H1 (cell line): ENCODE measurements around the gene FRY. TPM values are rescaled to one million over a fixed set of nuclear protein-coding genes. Genes with fewer than 3 reads are reported as not detected.

ENCODE experiments used
- CTCF ChIA-PET: fragments of 300-600 bp; sonication (Branson Sonifier 250); formaldehyde crosslinking; loops from one replicate; lab custom pipeline; 2021; ENCODE audit not compliant: partially characterized antibody; lab: Charles Lee
- POLR2A ChIA-PET: fragments of 300-600 bp; sonication (Branson Sonifier 250); formaldehyde crosslinking; loops from one replicate; lab custom pipeline; 2021; ENCODE audit warnings: inconsistent platforms; ENCODE audit not compliant: partially characterized antibody; lab: Charles Lee
- DNase-seq, 2 experiments: peaks; one replicate each; pipeline versions ENCODE4 v3.0.0 to v3.0.0-alpha.2; 2010 to 2022; ENCODE audit warnings: low spot score in 2 of 2, low read depth in 1 of 2, mixed read lengths in 1 of 2
- FAIRE-seq: peaks from 2 replicates; lab custom pipeline; 2011; peaks lifted over from hg19 to GRCh38; lab: Jason Lieb, UNC
- H2AFZ ChIP-seq: 2 replicates; pipeline ENCODE4 v1.8.1; 2012; ENCODE audit warnings: low read length, inconsistent platforms
- H2AK5ac ChIP-seq: 2 replicates; pipeline ENCODE4 v1.6.1; 2013; ENCODE audit warnings: low read depth, low read length
- H2BK120ac ChIP-seq: replicated peaks from 2 replicates; pipeline ENCODE3; 2013; ENCODE audit warnings: low read depth, low read length, inconsistent platforms
- H2BK12ac ChIP-seq: 2 replicates; pipeline ENCODE4 v1.6.1; 2013; ENCODE audit warnings: low read depth, low read length
- H2BK15ac ChIP-seq: 2 replicates; pipeline ENCODE4 v1.6.1; 2013; ENCODE audit warnings: low read length
- H2BK20ac ChIP-seq: 2 replicates; pipeline ENCODE4 v1.6.1; 2013; ENCODE audit warnings: low read length
- H2BK5ac ChIP-seq: 2 replicates; pipeline ENCODE4 v1.6.1; 2013; ENCODE audit warnings: low read depth, low read length
- H3K14ac ChIP-seq: 2 replicates; pipeline ENCODE4 v1.6.1; 2013; ENCODE audit warnings: inconsistent platforms; ENCODE audit not compliant: insufficient read length
- H3K18ac ChIP-seq: 2 replicates; pipeline ENCODE4 v1.6.1; 2013; ENCODE audit warnings: low read length; ENCODE audit errors: extremely low read depth
- H3K23ac ChIP-seq: 2 replicates; pipeline ENCODE4 v1.6.1; 2013; ENCODE audit warnings: inconsistent platforms; ENCODE audit not compliant: insufficient read length
- H3K23me2 ChIP-seq: 2 replicates; pipeline ENCODE4 v1.6.1; 2013; ENCODE audit warnings: low read depth, low read length
- H3K27ac ChIP-seq: 2 replicates; pipeline ENCODE4 v1.6.1; 2011; ENCODE audit warnings: low read depth, low read length, inconsistent platforms
- H3K27me3 ChIP-seq, 4 experiments: replicated peaks in 1 of 4; 1 replicate in 1 of 4; 2 replicates in 3 of 4; pipeline versions ENCODE4 v1.6.1 to v1.8.1; 2011 to 2013; ENCODE audit warnings: low read length in 3 of 4, mild to moderate bottlenecking in 3 of 4, inconsistent platforms in 2 of 4, mixed read lengths in 2 of 4, moderate library complexity in 1 of 4; ENCODE audit not compliant: control insufficient read depth in 3 of 4, insufficient read depth in 3 of 4; ENCODE audit errors: extremely low read depth in 1 of 4
- H3K36me3 ChIP-seq, 4 experiments: 2 replicates each; pipeline versions ENCODE4 v1.6.1 to v1.8.1; 2011 to 2013; ENCODE audit warnings: mild to moderate bottlenecking in 4 of 4, low read length in 3 of 4, moderate library complexity in 2 of 4, control low read depth in 1 of 4, inconsistent platforms in 1 of 4; ENCODE audit not compliant: insufficient read depth in 4 of 4, control insufficient read depth in 2 of 4
- H3K4ac ChIP-seq: replicated peaks from 2 replicates; pipeline ENCODE3; 2013; ENCODE audit warnings: low read length, low read depth, mixed read lengths, inconsistent platforms; ENCODE audit not compliant: insufficient read length
- H3K4me1 ChIP-seq, 4 experiments: replicated peaks in 1 of 4; 1 replicate in 1 of 4; 2 replicates in 3 of 4; pipeline versions ENCODE4 v1.6.1 to v1.8.1; 2011 to 2013; ENCODE audit warnings: low read length in 3 of 4, inconsistent platforms in 2 of 4, mixed read lengths in 1 of 4; ENCODE audit not compliant: insufficient read depth in 4 of 4, control insufficient read depth in 3 of 4
- H3K4me2 ChIP-seq, 2 experiments: 2 replicates each; pipeline versions ENCODE4 v1.6.1 to v1.8.1; 2011 to 2013; ENCODE audit warnings: low read depth in 2 of 2, low read length in 2 of 2, control low read depth in 1 of 2, inconsistent platforms in 1 of 2, mild to moderate bottlenecking in 1 of 2; ENCODE audit not compliant: insufficient read depth in 1 of 2
- H3K4me3 ChIP-seq, 4 experiments: fragments of 200-600, 300-600 bp in 1 of 4; sonication (generic), shearing (Covaris generic), sonication (Bioruptor Twin) in 1 of 4; 2 replicates each; pipeline versions ENCODE4 v1.5.1 to v1.8.1; 2011 to 2016; ENCODE audit warnings: low read length in 4 of 4, low read depth in 3 of 4, control low read depth in 2 of 4, inconsistent platforms in 2 of 4, mild to moderate bottlenecking in 2 of 4, mixed read lengths in 1 of 4, moderate library complexity in 1 of 4; ENCODE audit not compliant: insufficient read depth in 2 of 4; ENCODE audit errors: extremely low read depth in 1 of 4
- H3K56ac ChIP-seq: replicated peaks from 2 replicates; pipeline ENCODE3; 2013; ENCODE audit warnings: low read depth, mild to moderate bottlenecking, mixed read lengths, low read length, inconsistent platforms; ENCODE audit not compliant: insufficient read length
- H3K79me1 ChIP-seq: 2 replicates; pipeline ENCODE4 v1.6.1; 2013; ENCODE audit warnings: low read depth, low read length, control low read depth
- H3K79me2 ChIP-seq, 2 experiments: 2 replicates each; pipeline versions ENCODE4 v1.6.1 to v1.8.1; 2012 to 2013; ENCODE audit warnings: low read length in 2 of 2, mild to moderate bottlenecking in 2 of 2, inconsistent platforms in 1 of 2; ENCODE audit not compliant: insufficient read depth in 2 of 2, control insufficient read depth in 1 of 2
- H3K9ac ChIP-seq, 4 experiments: replicated peaks in 1 of 4; 1 replicate in 1 of 4; 2 replicates in 3 of 4; pipeline versions ENCODE4 v1.6.1 to v1.8.1; 2011 to 2013; ENCODE audit warnings: low read depth in 3 of 4, low read length in 3 of 4, control low read depth in 2 of 4, mild to moderate bottlenecking in 2 of 4, moderate library complexity in 2 of 4, inconsistent platforms in 1 of 4; ENCODE audit errors: extremely low read depth in 1 of 4
- H3K9me3 ChIP-seq, 2 experiments: 2 replicates each; pipeline versions ENCODE4 v1.6.1 to v1.8.1; 2012 to 2013; ENCODE audit warnings: mild to moderate bottlenecking in 2 of 2, moderate library complexity in 2 of 2, control low read depth in 1 of 2, inconsistent platforms in 1 of 2, low read depth in 1 of 2, low read length in 1 of 2, mixed read lengths in 1 of 2; ENCODE audit not compliant: insufficient read depth in 2 of 2
- H4K20me1 ChIP-seq, 2 experiments: replicated peaks in 1 of 2; 2 replicates each; pipeline versions ENCODE3 to v1.8.1; 2011 to 2013; ENCODE audit warnings: inconsistent platforms in 2 of 2, low read length in 2 of 2, mild to moderate bottlenecking in 1 of 2; ENCODE audit not compliant: insufficient read depth in 2 of 2, control insufficient read depth in 1 of 2
- H4K5ac ChIP-seq: 2 replicates; pipeline ENCODE4 v1.6.1; 2013; ENCODE audit warnings: low read length, low read depth, mixed read lengths, inconsistent platforms; ENCODE audit not compliant: insufficient read length
- H4K8ac ChIP-seq: 2 replicates; pipeline ENCODE4 v1.8.0; 2013; ENCODE audit warnings: mild to moderate bottlenecking, moderate library complexity, low read length, inconsistent platforms; ENCODE audit not compliant: insufficient read depth; ENCODE audit errors: extremely low read depth
- H4K91ac ChIP-seq: replicated peaks from 2 replicates; pipeline ENCODE3; 2013; ENCODE audit warnings: low read length, mixed read lengths, inconsistent platforms; ENCODE audit not compliant: insufficient read length
- ATF2 ChIP-seq: IDR thresholded peaks from 2 replicates; pipeline ENCODE4 v1.6.1; 2012; ENCODE audit warnings: low read length, inconsistent platforms
- CREB1 ChIP-seq: IDR thresholded peaks from 2 replicates; pipeline ENCODE4 v1.6.1; 2012; ENCODE audit warnings: inconsistent platforms
- EGR1 ChIP-seq: IDR thresholded peaks from 2 replicates; pipeline ENCODE4 v1.6.1; 2011; ENCODE audit warnings: low read depth, low read length, borderline replicate concordance
- KDM1A ChIP-seq: fragments of 200-600, 300-600 bp; sonication (generic); IDR thresholded peaks from 2 replicates; pipeline ENCODE4 v1.7.1; 2016; ENCODE audit warnings: mild to moderate bottlenecking, low read length, borderline replicate concordance
- KDM4A ChIP-seq: IDR thresholded peaks from one replicate; pipeline ENCODE4 v1.7.1; 2012; ENCODE audit warnings: low read depth, mild to moderate bottlenecking, moderate library complexity, low read length, inconsistent platforms; ENCODE audit not compliant: severe bottlenecking
- KDM5A ChIP-seq: fragments of 200-600 bp; IDR thresholded peaks from 2 replicates; pipeline ENCODE4 v1.7.1; 2012; ENCODE audit warnings: mild to moderate bottlenecking, low read length, inconsistent platforms, mixed read lengths
- MAFK ChIP-seq: IDR thresholded peaks from 2 replicates; pipeline ENCODE4 v1.6.1; 2012; ENCODE audit warnings: low read depth, mild to moderate bottlenecking, improper control_type of control experiment, low read length
- NRF1 ChIP-seq: IDR thresholded peaks from 2 replicates; pipeline ENCODE4 v1.6.1; 2011; ENCODE audit warnings: mild to moderate bottlenecking, low read depth, low read length, improper control_type of control experiment
- RNF2 ChIP-seq: fragments of 200-900, 300-1000 bp; sonication (generic); IDR thresholded peaks from 2 replicates; pipeline ENCODE4 v1.7.1; 2016; ENCODE audit warnings: borderline replicate concordance, low read depth, mild to moderate bottlenecking, antibody characterized with exemption, low read length; ENCODE audit not compliant: poor library complexity, severe bottlenecking; ENCODE audit errors: missing control alignments
- SIN3A ChIP-seq, 2 experiments: IDR thresholded peaks in 1 of 2; conservative IDR thresholded peaks in 1 of 2; 2 replicates each; pipeline ENCODE4 v1.6.1; 2011 to 2012; ENCODE audit warnings: low read length in 2 of 2, improper control_type of control experiment in 1 of 2, low read depth in 1 of 2, mild to moderate bottlenecking in 1 of 2
- TAF7 ChIP-seq: optimal IDR thresholded peaks from 2 replicates; pipeline ENCODE3; 2011; ENCODE audit warnings: low read depth, mild to moderate bottlenecking, inconsistent platforms, low read length, moderate library complexity, borderline replicate concordance
- TCF12 ChIP-seq: IDR thresholded peaks from 2 replicates; pipeline ENCODE4 v1.6.1; 2011; ENCODE audit warnings: low read depth, mild to moderate bottlenecking, low read length
- TEAD4 ChIP-seq: IDR thresholded peaks from 2 replicates; pipeline ENCODE4 v1.6.1; 2012; ENCODE audit warnings: low read depth, low read length, inconsistent platforms, mixed read lengths
- whole genome bisulfite sequencing, 2 experiments: shearing (Covaris generic) in 1 of 2; methylation state at CpG; one replicate each; pipeline versions ENCODE4 v1.1.6 to v1.1.7; 2013 to 2015; ENCODE audit warnings: low lambda C conversion rate in 2 of 2, mixed read lengths in 2 of 2, inconsistent platforms in 1 of 2, low coverage in 1 of 2, missing lambda C conversion rate in 1 of 2; ENCODE audit not compliant: insufficient replicate concordance in 2 of 2, insufficient coverage in 1 of 2, insufficient read length in 1 of 2; ENCODE audit errors: extremely low coverage in 1 of 2, missing lambda C conversion rate in 1 of 2; 5-methylcytosine and 5-hydroxymethylcytosine counted together
- polyA plus RNA-seq, 7 experiments: library from polyadenylated mRNA; depleted of rRNA in 3 of 7; stranded (reverse) in 5 of 7; unstranded in 2 of 7; fragments of >200 nt in 5 of 7; fragments of 200-250 nt in 2 of 7; gene quantifications; 1 replicate in 5 of 7; 2 replicates in 1 of 7; 4 replicates in 1 of 7; pipeline versions ENCODE4 v1.2.1 to v1.2.3, GENCODE V29; 2011 to 2013; ENCODE audit warnings: missing spikeins in 2 of 7, mixed read lengths in 2 of 7
- total RNA-seq: library from RNA; stranded (reverse); fragmentation: NEBNext Ultra II Directional; extraction: Animal tissue kit (Norgen Biotek cat#: 25700); gene quantifications from 2 replicates; pipeline ENCODE4 v1.2.1, GENCODE V29; 2021

The FRY gene
- total and polyA plus RNA-seq, 2 of the 8 experiments (the other 6 are each of a cell fraction or from before 2014, with no cell fraction given), result 4.3 to 9.2 TPM

GRCh38 chr13:32232263-32232662 is 200.7 kb downstream of the FRY start:
- no peak overlapping the region for H2BK20ac ChIP-seq
- FAIRE-seq (no peak), DNase-seq (no peak)
- CTCF ChIA-PET, result no interaction called here
- H2AK5ac ChIP-seq, result no peak overlapping the region
- no peak overlapping the region for H3K4me2 ChIP-seq
- H3K79me2 ChIP-seq, result no peaks in the 10 kb centered on the region
- H3K36me3 ChIP-seq, result peaks cover 0 to 4% (median under 1%) of the 10 kb centered on the region in 4 experiments; a peak in 4 of 8 replicates
- WGBS, 2 experiments, result 82% methylated on average over 3 of the region's 3 CpGs; no CpG with 5 or more reads in 1 of the 2 experiments
- H3K18ac ChIP-seq, result no peak overlapping the region
- no peak overlapping the region for H2BK120ac ChIP-seq
- no peak overlapping the region for H3K14ac ChIP-seq
- H4K8ac ChIP-seq, result no peak overlapping the region
- no peak overlapping the region for H3K9ac ChIP-seq
- no peak overlapping the region for H4K5ac ChIP-seq
- no peaks in the 10 kb centered on the region for H4K20me1 ChIP-seq
- H3K23ac ChIP-seq, result no peak overlapping the region
- H3K4me3 ChIP-seq, result no peak overlapping the region
- H2BK12ac ChIP-seq, result no peak overlapping the region
- no peak overlapping the region for H4K91ac ChIP-seq
- H3K27ac ChIP-seq, result no peak overlapping the region
- H3K4ac ChIP-seq, result no peak overlapping the region
- POLR2A ChIA-PET, result no interaction called here
- H2BK15ac ChIP-seq, result no peak overlapping the region
- no peaks in the 10 kb centered on the region for H3K23me2 ChIP-seq
- no peaks in the 10 kb centered on the region for H3K27me3 ChIP-seq
- H3K56ac ChIP-seq, result no peak overlapping the region
- no peaks in the 10 kb centered on the region for H3K9me3 ChIP-seq
- no peaks in the 10 kb centered on the region for H3K4me1 ChIP-seq
- no peaks in the 10 kb centered on the region for H3K79me1 ChIP-seq
- H2AFZ ChIP-seq, result no peak overlapping the region
- H2BK5ac ChIP-seq, result no peak overlapping the region
- no peak for TF ChIP-seq MAFK
- no peak for TF ChIP-seq CREB1
- no peak for TF ChIP-seq TAF7
- TF ChIP-seq SIN3A (conservative IDR thresholded peaks at IDR 0.05 in 1 of 2, IDR thresholded peaks at IDR 0.05 in 1 of 2; ENCODE audit: low read depth in 1 of 2, low read length in 2 of 2), result no peak
- no peak for TF ChIP-seq TEAD4
- TF ChIP-seq RNF2, result no peak
- no peak for TF ChIP-seq ATF2
- no peak for TF ChIP-seq KDM4A
- TF ChIP-seq EGR1, result no peak
- no peak for TF ChIP-seq KDM5A
- TF ChIP-seq NRF1, result no peak
- TF ChIP-seq KDM1A, result no peak
- no peak for TF ChIP-seq TCF12
